ENCODE measurements around the gene S100A13.
"Not testable (repeated sequence)": the region's sequence is repeated elsewhere in the genome, so short reads cannot be mapped to it uniquely, and the experiment has no call there.

Gene S100A13

DNA sequence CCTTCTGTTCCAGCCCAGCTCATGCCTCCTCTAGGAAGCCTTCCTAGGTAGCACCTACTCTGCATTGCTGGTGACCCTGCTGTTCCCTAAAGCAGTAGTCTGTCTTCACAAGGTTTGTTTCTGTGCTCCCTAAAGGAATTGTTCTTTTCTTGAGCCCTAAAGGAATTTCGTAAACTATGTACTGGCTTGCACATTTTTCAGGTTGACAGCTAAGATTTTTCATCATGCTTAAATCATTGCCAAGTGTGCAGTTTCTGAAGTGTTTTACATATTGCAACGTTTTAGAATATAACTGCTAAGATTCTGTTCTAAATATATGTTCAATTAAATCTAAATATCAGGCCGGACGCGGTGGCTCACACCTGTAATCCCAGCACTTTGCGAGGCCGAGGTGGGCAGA, 27.5 kb downstream of the S100A13 start:
- DNase-seq: no peak

DNA sequence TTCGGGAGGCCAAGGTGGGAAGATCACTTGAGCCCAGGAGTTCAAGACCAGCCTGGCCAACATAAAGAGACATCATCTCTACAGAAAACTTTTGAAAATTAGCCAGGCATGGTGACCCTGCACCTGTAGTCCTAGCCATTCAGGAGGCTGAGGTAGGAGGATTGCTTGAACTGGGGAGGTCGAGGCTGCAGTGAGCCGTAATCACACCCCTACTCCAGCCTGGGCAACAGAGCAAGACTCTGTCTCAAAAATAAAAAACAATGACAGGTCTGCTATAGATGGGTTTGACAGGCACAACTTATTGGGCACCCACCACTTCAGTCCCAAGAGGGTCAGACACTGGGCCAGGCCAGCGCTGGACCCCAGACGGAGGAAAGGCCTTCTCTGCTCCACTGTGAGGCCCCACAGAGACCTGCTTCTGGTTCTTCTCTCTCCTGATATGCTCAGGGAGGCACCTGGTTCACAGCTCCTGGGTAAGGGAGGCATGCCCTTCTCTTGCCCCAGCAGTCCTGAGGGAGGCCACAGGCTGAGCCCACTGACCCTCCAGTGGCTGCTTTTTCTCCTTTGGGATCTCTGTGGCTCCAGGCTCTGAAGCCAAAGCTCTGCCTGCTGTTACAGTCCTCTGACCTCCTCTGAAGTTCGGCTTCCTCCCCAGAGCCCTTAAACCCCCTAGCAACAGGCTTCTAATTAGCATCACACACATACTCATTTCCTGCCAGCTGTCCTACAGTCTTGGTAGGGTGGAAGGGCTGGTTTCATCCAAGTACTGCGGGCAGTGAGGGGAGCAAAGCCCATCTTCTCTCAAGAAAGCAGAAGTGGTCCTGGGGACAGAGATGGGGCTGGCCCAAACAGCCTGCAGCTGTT, 28.8 kb downstream of the S100A13 start:
- DNase-seq: peak; percentile 14 to 75

DNA sequence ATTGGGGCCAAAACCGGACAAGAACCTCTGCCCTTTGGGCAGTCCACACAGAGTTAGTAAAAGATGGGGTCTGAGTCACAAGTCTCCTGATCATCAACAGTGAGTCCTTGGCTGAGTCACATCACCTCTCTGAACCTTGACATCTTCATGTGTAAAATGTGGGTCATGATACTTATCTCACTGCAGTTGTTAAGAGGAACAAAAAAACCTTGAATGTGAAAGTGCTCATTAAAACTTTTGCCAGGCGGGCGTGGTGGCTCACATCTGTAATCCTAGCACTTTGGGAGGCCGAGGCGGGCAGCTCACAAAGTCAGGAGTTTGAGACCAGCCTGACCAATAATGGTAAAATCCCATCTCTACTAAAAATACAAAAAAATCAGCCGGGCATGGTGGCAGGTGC, 30.1 kb downstream of the S100A13 start:
- no peak for DNase-seq

DNA sequence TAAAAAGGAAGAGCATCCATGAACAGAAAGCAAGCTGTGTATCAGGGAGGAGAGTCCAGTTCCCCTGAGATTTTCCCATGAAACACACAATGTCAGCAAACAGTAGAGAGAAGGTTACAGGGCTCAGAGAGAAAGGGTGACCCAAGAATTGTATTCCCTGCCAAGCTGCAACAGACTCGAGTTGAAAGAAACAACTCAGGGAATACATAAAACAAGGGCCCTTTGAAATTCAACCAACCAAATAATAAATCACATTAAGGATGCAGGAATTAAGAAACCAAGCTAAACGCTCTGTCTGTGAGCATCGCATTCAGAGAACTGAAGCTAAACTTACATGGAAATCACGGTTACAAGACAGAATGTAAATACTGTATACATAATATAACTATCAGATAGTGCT, 34.6 kb downstream of the S100A13 start:
- DNase-seq: no peak

DNA sequence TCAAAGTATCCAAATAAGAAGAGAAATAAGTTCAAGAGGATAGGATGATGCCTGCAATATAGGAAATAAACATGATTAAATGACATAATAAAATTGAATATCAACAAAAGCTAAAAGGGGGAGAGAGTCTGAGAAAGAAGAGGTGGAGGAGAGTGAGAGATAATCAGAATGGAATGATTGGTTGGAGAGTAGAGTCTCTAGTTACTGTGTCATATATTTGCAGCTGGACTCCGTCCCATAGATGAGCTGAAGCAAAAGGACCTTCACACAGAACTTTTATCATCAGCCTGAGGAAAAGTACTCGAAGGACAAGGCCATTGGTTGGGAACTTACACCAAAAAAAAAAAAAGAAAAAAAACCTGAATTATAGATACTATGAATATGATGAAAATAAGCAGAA, 38.8 kb downstream of the S100A13 start:
- DNase-seq: no peak

DNA sequence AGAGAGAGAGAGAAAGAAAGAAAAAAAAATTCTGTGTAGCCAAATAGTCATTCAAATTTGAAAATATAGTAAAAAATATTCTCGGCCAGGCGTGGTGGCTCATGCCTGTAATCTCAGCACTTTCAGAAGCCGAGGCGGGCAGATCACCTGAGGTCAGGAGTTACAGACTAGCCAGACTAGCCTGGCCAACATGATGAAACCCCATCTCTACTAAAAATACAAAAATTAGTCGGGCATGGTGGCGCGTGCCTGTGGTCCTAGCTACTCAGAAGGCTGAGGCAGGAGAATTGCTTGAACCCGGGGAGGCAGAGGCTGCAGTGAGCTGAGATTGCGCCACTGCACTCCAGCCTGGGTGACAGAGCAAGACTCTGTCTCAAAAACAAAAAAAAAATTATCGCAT, 39.3 kb downstream of the S100A13 start:
- DNase-seq: not testable (repeated sequence)

DNA sequence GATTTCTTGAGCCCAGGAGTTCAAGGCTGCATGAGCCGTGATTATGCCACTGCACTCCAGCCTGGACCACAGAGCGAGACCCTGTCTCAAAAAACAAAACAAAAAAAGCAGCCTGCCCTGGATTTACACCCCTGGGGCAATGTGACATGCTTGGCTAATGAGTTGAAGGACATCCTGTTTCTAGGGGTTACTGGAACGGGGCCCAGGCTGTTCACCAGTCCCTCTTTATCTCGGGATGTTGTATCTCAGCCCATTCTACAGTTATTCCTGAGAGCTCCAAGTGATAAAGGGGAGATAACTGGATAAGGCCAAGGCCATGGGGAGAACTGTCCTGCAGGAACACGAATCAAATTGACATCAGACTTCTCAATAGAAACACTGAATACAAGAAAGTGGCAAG, 40.0 kb downstream of the S100A13 start:
- DNase-seq: no peak

DNA sequence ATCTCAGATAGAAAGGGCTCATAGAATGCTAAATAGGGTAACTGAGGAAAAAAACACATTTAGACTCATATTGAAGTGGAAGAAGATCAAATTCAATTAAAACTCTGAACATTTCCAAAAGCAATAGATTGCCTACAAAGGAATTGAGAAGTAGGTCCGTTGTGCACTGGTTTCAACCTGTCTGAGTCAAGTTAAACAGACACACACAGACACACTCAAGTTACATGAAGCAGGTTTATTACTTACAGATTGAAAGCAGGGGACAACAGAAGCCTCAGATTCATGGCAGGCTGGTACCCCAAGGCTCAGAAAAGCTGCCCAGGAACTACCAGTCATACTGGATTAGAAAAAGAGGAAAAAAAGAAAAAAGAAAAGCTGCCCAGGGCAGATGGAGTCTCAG, 41.0 kb downstream of the S100A13 start:
- no peak for DNase-seq

DNA sequence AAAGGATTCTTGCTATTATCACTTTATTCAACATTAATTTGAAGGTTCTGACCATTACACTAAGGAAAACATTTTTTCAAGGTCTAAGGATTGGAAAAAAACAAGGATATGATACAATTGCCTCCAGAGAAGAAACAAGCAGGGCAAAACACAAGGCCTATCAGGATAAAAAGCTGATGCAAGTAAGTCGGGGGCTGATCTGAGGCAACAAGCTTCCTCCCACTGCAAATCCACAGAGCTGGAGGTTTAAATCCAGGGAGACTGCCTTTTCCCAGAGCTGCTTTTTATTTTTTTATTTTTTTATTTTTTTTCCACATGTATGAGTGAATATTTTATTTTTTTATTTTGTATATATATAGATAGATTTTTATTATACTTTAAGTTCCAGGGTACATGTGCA, 42.3 kb downstream of the S100A13 start:
- no peak for DNase-seq

DNA sequence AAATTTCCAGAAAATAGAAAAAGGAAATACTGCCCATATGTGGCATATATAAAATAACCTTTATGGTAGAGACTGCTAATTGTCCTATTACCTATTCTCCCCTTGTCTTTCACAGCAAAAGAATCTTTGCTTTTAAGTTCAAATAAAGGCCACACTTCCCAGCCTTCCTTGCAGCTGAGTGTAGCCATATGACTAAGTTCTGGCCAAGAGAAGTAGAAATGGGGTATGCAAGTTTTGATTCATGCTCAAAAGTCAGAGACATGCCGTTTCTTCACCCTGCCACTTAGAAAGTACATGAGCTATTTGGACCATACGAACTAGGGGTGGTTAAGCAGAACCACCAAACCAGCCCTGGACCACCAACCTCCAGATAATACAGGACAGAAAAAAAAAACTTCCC, 43.3 kb downstream of the S100A13 start:
- DNase-seq: no peak

DNA sequence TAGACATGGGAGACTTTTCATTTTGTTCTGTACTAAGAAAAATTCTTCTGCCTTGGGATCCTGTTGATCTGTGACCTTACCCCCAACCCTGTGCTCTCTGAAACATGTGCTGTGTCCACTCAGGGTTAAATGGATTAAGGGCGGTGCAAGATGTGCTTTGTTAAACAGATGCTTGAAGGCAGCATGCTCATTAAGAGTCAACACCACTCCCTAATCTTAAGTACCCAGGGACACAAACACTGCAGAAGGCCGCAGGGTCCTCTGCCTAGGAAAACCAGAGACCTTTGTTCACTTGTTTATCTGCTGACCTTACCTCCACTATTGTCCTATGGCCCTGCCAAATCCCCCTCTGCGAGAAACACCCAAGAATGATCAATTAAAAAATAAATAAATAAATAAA, 43.8 kb downstream of the S100A13 start:
- DNase-seq: not testable (repeated sequence)

DNA sequence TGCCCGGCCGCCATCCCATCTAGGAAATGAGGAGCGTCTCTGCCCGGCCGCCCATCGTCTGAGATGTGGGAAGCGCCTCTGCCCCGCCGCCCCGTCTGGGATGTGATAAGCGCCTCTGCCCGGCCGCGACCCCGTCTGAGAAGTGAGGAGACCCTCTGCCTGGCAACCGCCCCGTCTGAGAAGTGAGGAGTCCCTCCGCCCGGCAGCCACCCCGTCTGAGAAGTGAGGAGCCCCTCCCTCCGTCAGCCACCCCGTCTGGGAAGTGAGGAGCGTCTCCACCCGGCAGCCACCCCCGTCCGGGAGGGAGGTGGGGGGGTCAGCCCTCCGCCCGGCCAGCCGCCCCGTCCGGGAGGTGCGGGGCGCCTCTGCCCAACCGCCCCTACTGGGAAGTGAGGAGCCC, 44.5 kb downstream of the S100A13 start:
- not testable (repeated sequence) for DNase-seq

DNA sequence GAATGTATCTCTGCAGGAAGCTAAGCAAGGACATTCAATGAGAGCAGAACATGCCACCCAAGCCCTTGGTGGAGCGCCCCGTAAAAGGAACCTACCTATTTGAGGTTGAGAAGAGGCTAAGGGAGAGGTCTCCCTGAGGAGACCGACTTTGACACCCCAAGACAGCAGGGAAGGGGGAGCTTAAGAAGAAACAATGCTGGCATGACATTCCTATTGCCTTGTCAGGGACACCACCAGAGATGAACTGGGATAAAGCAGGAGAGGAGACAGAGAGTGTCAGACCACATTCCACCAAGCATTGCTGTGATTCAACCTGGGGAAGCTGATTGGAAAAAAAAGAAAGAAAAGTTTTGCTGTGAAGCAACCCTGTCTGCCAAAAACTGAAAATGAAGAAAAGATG, 48.4 kb downstream of the S100A13 start:
- no peak for DNase-seq

DNA sequence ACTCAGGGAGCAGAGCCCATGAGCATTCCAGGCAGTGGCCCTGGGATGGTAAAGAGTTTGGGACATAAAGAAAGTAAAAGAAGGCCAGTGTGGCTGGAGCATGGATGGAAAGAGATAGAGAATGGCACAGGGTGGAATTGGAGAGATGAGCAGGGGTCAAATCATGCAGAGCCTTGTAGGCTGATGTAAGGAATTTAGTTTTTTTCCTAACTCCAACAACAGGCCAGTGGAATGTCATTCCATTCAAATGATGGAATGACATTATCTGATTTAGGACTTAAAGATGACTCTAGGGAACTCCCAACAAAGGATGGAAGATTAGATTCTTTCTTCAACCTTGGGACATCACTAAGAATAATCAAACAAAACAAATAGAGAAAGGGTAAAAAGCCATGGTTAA, 48.8 kb downstream of the S100A13 start:
- DNase-seq: no peak

DNA sequence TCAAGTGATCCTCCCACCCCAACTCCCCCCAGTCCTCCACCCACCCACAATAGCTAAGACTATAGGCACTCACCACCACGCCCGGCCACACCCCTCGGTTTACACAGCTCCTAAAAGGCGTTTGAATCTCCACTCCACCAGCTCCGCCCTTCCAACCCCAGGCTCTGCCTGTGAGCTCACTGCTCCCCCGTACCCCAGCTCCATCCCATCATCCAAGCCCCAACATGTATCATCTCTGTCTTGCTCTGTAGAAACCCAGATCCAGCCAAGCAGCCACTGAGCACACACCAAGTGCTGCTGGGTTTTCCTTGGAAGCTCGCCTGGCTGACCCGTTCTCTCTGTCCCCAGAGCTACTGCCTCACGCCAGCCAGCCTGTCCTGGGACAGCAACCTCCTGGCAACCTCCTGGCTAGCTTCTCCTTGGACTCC, 49.7 kb downstream of the S100A13 start:
- DNase-seq: no peak

DNA sequence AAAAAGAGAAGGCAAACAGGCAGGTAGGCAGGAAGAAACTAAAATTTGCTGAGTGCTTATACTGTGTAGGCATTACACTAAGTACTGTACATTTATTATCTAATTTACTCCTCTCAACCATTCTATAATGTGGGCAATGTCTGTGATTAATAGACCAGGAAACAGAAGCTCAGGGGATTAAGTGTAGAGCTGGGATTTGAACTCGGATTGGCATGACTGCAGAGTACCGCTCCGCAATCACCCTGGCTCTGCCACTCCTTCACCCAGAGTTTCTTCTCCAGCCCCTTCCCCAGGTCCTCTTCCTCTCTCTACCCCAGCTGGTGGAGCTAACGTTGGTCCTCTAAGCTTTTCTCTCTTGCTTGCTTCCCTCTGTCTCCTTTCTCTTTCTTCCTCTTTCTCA, 50.2 kb downstream of the S100A13 start:
- DNase-seq: no peak

DNA sequence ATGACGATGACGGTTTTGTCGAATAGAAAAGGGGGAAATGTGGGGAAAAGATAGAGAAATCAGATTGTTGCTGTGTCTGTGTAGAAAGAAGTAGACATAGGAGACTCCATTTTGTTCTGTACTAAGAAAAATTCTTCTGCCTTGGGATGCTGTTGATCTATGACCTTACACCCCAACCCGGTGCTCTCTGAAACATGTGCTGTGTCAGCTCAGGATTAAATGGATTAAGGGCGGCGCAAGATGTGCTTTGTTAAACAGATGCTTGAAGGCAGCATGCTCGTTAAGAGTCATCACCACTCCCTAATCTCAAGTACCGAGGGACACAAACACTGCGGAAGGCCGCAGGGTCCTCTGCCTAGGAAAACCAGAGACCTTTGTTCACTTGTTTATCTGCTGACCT, 51.8 kb downstream of the S100A13 start:
- DNase-seq: not testable (repeated sequence)

DNA sequence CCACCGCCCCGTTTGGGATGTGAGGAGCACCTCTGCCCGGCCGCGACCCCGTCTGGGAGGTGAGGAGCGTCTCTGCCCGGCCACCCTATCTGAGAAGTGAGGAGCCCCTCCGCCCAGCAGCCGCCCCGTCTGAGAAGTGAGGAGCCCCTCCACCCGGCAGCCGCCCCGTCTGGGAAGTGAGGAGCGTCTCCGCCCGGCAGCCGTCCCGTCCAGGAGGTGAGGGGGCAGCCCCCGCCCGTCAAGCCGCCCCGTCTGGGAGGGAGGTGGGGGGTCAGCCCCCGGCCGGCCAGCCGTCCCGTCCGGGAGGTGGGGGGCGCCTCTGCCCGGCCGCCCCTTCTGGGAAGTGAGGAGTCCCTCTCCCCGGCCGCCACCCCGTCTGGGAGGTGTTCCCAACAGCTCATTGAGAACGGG, 52.2 kb downstream of the S100A13 start:
- not testable (repeated sequence) for DNase-seq

DNA sequence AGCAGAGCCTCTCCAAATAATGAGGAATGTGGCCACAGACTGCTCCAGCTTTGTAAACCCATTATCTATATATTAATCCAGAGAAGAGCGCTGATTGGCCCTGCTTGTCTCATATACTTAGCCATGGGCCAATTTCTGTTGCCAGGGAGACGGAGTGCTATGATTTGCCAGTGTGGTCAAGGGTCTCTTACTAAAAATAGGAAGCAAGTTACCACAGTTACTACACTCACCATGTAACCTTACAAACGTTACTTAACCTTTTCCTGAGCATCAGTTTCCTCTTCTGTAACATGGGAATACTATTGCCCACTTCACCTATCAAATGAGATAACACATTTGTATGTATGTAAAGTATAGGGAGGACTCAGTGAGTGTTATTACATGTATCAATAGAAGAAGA, 54.0 kb downstream of the S100A13 start:
- DNase-seq: no peak

DNA sequence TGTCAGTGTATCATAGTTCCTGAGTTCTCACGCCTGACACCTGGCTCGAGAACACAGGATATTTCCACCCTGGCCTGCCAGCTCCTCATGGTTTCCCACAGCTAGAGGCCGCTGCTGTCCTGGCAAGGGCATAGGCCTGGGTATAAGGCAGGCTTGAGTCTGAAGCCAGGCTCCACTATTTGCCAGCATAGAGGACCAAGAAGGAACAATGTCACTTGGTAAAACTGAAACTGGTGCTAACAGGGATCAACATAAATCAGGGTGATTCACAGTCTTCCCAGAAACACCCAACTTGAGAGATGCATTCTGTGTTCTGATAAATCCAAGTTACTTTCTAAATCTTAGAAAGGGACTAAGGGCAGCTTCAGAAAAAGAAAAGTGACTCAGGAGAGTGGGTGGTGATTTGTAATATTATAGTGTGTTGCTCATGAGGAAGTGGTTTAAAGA, 54.7 kb downstream of the S100A13 start:
- DNase-seq: peak; percentile 52 to 69

DNA sequence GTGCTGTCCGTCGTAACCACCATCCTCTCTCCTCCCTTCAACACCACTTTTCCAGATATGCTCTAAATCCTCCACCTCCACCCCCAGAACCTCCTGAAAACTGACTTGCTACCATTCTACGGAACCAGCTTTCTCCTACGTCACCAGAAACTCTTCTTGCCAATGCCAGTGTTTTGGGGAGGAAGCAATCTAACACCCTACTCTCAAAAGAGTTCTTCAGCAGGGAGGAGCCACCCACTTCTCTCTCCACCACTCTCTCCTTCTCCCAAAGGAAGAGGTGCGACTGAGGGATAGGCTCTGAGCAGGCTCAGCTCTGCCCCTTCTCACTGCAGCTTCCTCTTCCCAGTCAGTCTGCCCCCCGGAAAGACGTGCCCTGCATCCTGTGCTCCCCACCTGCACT, 55.6 kb downstream of the S100A13 start:
- DNase-seq: no peak

DNA sequence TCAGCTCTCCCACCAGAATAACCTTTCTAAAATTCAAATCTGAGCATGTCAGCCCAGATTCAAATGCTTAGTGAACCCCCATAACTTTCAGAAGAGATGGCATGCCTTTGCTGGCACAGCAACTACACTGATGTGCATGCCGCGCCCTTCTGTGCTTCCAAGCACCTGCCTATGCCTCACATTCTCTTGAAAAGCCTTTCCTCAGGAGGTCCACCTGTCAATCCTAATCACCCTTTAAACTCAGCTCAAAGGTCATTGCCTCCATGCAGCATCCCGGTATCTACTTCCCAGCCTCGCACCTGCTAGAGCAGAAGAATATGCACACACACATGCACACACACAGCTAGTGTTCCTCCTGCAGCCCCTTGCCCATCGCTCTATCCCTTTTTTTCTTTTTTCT, 56.4 kb downstream of the S100A13 start:
- DNase-seq: no peak

DNA sequence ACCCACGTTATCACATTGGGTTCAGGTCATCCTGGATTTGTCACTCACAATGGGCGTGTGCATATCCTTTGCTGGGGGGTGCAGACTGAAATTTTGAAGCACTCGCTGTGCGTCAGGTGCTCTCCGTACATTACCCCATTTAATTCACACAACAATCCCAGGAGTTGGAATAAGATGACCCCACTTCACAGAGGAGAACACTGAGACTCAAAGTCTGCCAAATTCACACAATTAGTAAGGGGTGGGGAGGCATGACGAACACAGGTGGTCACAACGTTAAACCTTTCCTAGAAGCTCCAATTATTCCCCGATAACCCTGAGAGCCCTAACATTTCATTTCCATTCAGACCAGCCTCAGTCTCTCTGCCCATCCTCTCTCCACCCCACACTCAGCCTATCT, 57.8 kb downstream of the S100A13 start:
- no peak for DNase-seq

All from CD4-positive, alpha-beta T cell treated with Interleukin-1 beta for 1 hour (primary cell).